NCI-H2227 (cell line): ENCODE data around the gene SGTA.
"Not testable (repeated sequence)": the region's sequence is repeated elsewhere in the genome, so short reads cannot be mapped to it uniquely, and the experiment has no call there.

Experiments
- DNase-seq: peaks from one replicate; lab custom pipeline; 2025; ENCODE audit not compliant: unreplicated experiment; lab: John Stamatoyannopoulos, UW

Gene SGTA

DNA sequence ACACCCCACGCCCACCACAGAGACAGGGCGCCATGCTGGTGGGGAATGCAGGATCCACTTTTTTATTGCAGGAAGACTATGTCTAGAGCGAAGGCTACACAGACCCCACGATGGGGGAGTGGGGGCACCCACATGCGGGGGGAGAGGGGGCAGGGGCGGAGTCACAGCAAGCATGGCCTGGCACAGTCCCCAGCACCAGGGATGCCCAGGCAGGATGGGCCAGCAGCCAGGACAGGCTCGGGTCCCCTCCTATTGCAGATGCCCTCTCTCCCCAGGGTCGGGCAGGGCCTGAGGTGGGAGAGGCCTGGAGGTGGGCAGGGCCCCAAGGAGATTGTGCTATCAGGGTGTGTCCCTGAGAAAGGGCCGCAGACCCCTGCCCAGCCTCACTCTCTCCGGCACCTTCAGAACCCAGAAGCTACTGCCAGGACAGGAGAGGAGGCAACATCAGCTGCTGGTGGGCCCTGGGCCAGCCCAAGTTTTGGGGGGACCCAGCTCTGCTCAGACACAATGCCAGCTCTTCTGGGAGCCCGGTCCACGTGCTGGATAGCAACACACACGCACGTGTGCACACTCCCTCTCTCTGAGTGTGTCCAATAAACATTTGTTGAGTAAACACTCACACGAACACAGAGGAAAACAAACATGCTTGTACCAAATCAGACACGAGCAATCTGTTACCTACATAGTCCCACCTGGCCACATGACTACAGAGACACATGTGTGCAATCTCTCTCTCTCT lies 68.4 kb downstream of the SGTA start:
- no peak for DNase-seq

DNA sequence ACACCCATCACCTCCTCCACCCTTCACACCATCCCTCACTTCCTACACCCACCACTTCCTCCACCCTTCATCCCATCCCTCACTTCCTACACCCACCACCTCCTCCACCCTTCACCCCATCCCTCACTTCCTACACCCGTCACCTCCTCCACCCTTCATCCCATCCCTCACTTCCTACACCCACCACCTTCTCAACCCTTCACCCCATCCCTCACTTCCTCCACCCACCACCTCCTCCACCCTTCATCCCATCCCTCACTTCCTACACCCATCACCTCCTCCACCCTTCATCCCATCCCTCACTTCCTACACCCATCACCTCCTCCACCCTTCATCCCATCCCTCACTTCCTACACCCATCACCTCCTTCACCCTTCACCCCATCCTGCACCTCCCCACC lies 69.0 kb downstream of the SGTA start:
- not testable (repeated sequence) for DNase-seq

DNA sequence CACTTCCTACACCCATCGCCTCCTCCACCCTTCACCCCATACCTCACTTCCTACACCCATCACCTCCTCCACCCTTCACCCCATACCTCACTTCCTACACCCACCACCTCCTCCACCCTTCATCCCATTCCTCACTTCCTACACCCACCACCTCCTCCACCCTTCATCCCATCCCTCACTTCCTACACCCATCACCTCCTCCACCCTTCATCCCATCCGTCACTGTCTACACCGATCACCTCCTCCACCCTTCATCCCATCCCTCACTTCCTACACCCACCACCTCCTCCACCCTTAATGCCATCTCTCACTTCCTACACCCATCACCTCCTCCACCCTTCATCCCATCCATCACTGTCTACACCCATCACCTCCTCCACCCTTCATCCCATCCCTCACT lies 69.9 kb downstream of the SGTA start:
- DNase-seq = not testable (repeated sequence)

DNA sequence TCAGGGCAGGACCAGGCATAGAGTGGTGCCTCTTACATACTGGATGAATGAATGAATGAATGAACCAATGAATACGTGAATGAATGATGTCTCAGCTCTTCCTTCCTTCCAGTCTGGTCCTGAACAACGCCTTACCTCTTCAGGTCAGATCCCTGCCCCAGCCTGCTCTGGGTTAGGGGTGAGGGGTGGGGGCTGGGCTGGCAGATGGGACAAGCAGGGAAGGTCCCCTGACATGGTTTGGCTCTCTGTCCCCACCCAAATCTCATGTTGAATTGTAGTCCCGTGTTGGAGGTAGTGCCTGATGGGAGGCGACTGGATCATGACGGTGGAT lies 71.2 kb downstream of the SGTA start:
- no peak for DNase-seq

DNA sequence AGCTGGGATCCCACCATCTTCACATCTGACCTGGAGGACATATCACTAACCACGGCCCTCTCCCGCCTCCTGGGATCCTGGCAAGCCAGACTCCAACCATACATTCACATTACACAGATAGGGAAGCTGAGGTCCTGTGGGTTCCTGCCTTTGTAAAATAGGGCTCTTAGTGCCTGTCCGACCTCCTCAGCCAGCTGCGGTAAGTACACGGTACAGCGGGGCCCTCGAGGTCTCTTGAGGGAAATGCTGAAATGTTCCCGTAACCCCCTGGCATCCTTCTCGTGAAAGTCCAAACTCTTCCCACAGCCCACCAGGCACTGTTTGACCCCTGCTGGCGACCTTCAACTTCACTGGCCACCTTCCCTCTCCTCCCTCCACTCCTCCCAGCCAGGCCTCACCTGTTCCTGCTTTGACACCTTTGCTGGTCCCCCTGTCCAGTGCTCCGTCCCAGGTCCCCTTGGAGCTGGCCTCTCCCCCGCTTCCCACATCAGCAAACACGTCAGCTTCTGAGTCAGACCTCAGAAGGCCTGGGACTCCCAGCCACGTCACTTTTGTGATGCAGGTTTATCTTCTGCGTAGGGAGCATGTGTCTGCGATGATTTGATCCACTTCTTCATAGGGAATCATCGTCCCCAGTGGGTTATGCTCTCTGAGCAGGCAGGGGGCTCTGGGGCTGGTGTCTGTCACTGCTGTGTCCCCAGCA lies 71.8 kb downstream of the SGTA start:
- DNase-seq = no peak

DNA sequence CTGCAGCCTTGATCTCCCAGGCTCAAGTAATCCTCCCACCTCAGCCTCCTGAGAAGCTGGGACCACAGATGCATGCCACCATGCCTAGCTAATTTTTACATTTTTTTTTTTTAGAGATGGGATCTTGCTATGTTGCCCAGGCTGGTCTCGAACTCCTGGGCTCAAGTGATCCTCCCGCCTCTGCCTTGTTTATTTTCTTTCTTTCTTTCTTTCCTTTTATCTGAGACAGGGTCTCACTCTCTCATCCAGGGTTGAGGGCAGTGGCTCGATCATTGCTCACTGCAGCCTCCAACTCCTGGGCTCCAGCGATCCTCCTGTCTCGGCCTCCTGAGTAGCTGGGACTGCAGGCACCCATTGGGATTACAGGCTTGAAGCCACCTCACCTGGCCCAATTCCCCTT lies 76.8 kb downstream of the SGTA start:
- DNase-seq = no peak
